Measurements from ENCODE around the gene PPP1R12B. TPM values are rescaled to one million over a fixed set of nuclear protein-coding genes. Genes with fewer than 3 reads are reported as not detected.
"Not testable (repeated sequence)": the region's sequence is repeated elsewhere in the genome, so short reads cannot be mapped to it uniquely, and the experiment has no call there.

The PPP1R12B gene
- total RNA-seq, 1 donor from 2014 or later, result 79.0 TPM

DNA sequence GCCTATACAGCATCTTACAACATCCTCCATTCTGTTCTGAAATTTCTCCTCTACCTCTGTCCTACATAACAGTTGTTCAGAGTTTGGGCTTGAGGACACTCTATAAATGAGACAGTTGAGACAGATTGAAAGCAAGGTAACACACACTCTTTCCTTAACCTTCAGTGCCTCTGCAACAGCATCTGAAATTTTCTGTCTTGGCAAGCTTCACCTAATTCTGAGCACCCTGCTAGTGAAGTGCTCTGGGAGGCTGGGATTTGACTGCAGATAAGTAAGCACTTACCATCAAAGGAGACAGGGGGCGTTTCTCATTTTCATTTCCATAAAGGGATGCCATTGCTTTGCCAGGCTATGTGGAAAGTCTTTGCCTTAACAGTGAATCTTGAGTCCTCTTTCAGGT lies 53.3 kb downstream of the PPP1R12B start:
- not testable (repeated sequence) for DNase-seq (ENCODE audit: low spot score)

DNA sequence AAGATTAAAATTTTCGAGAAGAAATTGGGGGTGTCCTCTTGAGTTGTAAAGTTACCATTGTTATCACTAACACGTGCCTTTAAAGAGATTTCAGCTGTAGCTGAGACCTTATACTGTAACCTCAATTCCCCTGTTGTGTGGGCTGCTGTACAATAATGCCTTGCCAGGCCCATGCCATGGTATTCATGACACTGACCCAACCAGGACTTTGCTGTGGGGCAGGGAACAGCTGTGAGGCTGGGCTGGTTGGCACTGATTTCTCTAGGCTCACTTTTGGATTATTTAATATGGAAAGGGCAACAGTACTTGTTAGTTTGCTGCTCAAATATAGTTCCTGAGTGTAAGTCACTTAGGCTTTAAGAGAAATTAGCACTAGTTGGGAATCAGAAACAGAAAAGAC lies 54.9 kb downstream of the PPP1R12B start:
- DNase-seq (ENCODE audit: low spot score), result not testable (repeated sequence)

DNA sequence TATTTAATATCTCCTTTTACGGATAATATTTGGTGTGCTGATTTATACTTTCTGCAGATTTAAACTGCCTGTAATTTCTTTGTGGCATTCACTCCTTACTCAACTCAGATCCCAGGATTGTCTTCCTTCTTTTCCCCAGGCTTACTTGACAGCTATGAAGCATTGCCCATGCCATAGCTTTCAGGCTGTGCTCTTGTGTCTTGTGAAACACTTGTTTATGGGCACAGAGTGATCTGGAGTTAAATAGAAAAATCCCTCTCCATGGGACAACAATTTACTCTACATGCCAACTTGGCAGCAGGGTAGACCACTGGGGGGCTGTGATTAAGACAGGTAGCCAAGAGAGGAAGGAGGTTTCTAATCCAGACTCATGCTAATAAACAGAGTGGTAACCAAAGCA lies 57.4 kb downstream of the PPP1R12B start:
- DNase-seq (ENCODE audit: low spot score), result no peak

DNA sequence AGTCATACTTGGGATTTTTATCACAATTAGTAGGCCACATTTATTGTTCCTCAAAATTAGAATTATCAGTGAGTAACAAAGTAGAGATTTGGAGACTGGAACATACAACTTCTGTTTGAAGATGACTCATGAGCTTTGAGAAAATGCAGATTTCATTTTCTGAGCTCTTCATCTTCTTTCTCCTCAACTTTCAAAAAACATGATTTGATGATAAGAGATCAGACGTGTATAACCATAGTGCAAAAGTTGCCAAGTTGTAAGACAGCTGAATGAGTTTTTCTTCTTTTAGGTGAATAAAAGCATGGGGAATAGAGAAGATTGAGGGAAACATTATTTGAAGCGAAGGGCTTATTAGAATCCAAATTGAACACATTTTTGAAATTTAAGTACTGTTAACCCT lies 58.4 kb downstream of the PPP1R12B start:
- DNase-seq (ENCODE audit: low spot score), result not testable (repeated sequence)

DNA sequence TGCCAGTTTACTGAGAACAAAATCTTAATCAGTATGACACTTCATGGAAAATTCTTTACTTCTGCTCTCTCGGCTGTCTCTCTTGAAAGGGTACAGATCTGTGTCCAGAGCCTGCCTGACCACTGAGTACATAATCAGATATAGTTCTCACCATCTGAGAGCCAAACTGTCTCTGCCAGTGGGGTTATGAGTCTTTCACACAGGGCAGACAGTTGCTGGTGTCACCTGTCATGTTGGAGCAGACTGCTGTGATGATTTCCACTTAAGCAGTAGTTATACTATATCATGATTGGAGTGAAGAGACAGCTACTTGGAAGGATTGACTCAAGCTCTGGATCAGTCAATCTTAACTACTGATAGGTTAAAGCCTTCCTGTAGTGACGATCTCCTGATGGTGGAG lies 58.9 kb downstream of the PPP1R12B start:
- not testable (repeated sequence) for DNase-seq (ENCODE audit: low spot score)

DNA sequence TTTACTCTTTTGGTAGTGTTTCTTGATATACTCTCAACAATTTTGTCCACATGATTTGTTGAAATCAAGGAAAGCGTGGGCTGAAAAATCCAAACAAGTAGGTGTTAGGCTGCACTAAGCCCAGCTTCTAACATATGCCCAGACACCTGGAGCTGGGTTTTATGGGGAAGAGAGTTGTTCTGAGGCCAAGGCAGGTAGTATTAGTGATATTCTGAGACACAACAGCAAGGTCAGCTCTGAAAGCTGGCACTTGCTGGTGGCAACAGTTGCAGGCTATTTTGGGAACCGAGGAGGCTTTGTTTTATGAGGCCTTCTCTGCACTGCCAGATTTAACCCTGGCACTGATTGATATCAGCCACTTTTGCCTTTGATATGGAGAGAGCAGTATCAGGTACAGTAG lies 61.8 kb downstream of the PPP1R12B start:
- not testable (repeated sequence) for DNase-seq (ENCODE audit: low spot score)

DNA sequence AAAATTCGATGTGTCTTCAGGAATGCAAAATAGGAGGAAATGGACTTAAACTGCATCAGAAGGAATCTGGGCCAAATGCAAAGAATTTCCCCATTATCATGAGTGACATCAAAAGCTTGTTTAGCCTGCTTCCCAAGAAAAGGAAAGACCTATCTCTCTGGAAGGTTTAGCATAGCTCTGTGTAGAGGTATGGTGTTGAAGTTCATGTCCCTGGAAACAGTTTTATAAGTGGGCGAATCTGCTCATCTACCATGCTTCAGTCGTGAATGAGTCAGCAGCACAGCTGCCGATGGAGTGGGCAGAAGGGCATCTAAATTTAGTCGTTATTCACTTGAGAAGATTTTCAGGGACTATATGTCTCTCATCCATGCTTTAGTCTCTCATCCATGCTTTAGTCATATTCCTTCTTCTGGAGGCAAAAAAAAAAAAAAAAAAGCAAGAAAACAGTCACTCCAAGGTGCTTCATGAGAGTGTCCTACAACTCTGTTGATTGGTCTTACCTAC lies 62.4 kb downstream of the PPP1R12B start:
- DNase-seq (ENCODE audit: low spot score), result not testable (repeated sequence)

DNA sequence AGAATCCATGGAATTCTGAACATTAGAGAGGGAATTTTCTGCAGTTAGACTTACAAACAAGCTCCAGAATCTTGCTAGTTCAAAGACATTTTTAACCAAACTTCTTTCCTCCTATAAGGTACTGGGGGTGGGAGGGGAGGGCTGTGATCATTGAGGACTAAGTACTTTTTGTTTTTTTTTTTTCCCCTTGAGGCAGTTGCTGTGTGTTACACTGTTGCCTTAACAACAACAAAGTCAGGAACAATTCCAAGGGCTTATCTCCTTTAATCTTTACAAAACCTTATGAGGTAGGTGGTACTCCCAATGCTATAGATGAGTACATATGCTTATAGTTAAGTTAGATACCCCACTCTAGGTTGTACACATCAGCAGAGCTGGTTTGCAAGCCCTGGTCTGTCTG lies 62.9 kb downstream of the PPP1R12B start:
- no peak for DNase-seq (ENCODE audit: low spot score)

DNA sequence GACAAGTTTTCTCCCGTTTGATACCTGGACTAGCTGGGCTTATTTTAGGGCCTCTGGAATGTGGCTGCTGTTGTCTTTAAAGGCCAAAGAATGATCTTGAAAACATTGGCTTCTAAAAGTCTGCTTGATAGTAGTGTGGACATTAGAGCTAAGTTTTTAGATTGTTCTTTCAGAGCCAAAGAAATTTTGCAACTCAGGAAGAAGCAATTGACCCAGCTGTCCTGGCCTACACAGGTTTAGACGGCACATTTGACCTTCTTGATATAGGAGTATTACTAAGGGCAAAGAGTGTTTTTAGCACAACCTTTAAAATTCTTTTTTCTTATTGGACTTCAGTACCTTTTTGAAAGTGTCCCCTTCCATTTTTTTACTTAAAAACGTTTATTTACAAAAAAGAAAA lies 63.9 kb downstream of the PPP1R12B start:
- not testable (repeated sequence) for DNase-seq (ENCODE audit: low spot score)

DNA sequence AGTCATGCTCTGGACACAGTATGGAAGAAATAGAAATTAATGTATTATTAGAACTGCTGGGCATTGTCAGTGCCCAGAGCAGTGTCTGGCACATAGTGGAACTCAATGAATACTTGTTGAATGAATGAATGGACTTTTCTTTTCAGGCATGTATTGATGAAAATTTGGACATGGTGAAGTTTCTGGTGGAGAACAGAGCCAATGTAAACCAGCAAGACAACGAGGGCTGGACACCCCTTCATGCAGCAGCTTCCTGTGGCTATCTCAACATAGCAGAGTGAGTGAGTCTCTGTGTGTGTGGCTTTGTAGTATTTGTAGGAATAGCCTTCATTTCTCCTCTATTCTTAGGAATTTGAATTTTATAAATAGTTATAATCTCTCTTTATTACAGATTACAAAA lies 68.1 kb downstream of the PPP1R12B start:
- DNase-seq (ENCODE audit: low spot score), result no peak

DNA sequence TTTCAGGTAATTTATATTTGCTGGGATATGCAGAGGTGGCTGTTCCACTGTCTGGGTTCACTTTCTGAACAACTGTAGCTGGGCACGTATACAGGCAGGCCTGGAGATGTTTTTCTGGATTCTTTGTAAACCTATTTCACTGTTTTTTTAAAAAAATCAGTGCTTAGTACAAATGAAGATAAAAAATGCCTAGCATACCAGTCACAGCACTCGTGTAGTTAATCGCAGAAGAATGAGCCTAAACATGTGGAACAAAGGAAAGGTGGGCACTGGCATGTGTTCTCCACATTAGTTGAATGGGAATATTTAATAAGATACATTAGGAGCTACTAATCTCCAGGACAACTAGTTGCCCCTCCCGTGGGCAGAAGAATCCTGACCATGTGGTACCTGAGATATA lies 68.6 kb downstream of the PPP1R12B start:
- DNase-seq (ENCODE audit: low spot score), result not testable (repeated sequence)

DNA sequence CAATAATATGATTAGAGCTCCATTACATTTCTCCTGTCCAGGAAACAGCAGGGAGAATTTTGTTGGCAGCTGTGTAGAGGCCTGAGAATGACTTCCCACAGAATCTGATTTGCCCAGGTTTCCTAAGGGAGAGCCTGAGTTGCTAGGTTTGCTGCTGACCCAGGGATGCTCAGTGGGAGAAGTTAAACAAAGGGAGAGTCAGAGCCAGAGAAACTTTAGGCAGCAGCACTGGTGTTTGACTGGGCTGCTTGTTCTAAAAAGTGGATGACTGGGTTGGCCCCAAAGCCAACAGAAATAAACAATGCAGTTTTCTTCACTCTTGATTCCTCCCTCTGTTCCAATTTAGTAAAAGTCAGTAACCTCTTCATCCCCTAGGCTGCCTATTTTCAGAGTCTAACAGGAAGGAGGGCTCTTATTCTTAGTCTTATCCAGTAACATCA lies 69.3 kb downstream of the PPP1R12B start:
- DNase-seq (ENCODE audit: low spot score), result not testable (repeated sequence)

DNA sequence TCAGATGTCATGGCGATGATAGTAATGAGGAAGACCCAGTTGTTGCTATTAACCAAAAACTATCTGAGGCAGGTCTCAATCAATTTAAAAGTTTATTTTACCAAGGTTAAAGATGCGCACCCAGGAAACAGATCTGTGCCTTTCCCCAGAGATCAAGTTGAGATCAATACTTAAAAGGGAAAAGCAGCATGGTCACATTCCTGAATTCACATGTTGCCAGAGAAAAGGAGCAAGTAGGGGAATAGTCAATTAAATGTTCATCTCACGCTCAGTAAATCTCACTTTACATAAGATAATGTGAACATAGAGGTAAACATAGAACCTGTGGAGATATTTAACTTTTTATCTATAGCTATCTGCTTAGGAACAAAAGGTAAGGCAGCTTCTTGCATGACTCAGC lies 71.2 kb downstream of the PPP1R12B start:
- not testable (repeated sequence) for DNase-seq (ENCODE audit: low spot score)

DNA sequence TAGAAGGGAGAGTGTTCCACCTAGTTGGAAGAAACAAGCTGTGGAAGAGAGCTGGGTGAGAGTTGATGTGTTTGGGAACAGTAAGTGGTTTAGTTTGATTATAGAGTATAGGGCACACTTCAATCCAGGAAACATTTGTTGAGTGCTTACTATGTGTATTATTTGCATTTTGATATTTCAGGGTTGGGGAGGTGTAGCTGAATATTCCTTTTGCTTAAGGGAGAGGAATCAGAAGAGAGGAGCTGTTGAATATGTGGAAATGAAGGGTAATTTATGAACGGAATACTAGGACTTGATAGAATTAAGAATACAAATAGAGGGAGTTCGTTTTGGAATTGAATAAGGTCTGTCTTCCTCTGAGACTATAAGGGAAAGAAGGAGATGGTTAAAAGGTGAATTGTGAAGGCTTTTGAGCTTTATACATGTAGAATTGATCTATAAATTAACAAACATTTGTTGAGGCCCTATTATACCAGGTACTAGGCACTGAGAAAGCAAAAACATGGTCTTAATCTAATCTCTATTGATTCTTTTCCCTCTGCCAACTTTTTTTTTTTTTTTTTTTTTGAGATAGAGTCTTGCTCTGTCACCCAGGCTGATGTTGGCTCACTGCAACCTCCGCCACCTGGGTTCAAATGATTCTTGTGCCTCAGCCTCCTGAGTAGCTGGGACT lies 72.1 kb downstream of the PPP1R12B start:
- DNase-seq (ENCODE audit: low spot score), result not testable (repeated sequence)

DNA sequence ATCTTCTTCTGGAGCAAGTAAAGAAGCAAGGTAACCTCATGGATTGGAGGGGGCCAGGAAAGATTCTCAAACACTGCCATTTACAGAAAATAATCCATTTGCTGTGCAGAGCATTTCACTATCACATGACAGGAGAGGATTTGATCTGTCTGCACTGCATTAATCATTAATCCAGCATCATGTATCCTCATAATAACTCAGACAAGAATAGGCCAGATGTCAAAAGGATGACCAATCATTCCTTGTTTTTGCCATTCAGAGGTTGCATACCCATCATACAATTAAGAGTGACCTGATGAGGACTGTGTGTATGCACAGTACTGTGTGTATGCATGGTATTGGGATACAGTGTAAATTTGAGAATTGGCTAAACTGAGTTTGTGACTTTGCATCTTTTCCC lies 74.2 kb downstream of the PPP1R12B start:
- DNase-seq (ENCODE audit: low spot score), result not testable (repeated sequence)

DNA sequence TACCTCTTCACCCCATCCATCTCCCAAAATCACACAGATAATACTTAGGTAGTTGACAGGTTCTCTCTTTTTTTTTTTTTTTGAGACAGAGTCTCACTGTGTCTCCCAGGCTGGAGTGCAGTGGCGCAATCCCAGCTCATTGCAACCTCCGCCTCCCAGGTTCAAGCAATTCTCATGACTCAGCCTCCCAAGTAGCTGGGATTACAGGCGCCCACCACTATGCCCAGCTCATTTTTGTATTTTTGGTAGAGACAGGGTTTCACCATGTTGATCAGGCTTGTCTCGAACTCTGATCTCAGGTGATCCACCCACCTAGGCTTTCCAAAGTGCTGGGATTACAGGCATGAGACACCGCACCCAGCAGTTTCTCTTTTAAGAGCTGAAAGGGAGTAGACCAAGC lies 75.8 kb downstream of the PPP1R12B start:
- not testable (repeated sequence) for DNase-seq (ENCODE audit: low spot score)

DNA sequence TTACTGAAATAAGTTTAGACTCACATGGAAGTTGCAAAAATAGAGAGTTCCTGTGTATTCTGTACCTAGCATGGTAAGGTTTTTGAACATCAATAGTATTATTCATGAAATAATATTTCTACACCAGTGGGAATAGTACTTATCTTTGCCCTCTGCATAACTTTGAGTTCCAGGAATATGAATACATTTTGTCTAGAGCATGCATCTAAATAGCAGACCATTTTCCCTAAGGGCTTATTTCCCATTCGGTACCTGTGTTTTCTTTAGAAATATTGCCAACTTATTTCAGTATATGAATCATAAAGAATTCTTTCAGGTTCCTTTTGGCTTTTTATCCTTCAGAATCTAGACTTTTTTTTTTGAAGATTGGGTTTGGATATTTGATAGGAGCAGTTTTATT lies 81.6 kb downstream of the PPP1R12B start:
- DNase-seq (ENCODE audit: low spot score), result not testable (repeated sequence)

DNA sequence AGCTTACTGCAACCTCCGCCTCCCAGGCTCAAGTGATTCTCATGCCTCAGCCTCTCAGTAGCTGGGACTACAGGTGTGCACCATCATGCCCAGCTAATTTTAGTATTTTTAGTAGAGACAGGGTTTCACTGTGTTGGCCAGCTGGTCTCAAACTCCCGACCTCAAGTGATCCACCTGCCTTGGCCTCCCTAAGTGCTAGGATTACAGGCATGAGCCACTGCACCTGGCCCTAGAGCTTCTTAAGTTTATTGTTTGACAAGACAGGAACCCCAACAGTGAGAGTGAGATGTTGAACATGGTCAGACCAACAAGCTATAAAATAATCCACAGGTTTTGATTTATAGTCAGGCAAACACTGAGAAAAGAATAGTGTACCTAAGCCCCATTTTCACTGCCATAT lies 83.8 kb downstream of the PPP1R12B start:
- not testable (repeated sequence) for DNase-seq (ENCODE audit: low spot score)

DNA sequence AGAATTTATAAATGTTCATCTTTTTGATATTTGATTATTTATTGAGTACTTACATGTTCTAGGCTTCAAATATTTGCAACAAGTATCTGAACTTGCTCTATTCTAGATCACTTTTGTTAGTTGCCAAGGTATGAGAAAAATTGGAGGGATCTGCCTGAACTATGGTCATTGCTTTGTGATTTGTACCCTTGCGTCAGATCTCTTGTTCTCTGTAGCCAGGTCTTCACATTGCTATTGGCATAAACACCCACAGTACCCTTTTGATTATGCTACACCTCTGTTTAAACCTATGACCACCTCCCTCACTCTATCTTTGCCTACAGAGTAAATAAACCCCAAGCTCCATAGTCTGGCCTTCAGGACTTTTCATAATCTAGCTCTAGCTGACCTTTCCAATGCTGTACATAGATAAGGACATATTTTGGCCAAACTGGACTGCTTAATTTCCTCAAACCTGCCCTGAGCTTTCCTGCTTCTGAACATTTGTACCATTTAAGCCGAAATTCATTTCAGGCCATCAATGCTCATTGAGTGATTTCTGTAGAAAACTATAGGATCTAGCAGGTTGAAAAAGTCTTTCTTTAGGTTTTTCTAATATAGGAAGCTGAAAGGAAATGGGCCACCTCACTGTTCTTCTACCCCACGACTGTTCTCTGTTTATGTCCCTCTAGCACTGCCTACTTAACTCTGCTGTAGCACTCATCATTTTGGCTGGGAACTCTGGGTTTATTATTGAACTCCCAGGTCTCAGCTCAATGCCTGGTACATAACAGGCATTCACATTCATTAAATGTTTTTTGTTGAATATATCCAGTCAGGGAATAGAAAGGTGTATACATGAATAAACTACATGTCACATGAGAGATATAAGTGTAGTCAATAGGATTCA lies 84.9 kb downstream of the PPP1R12B start:
- no peak for DNase-seq (ENCODE audit: low spot score)

DNA sequence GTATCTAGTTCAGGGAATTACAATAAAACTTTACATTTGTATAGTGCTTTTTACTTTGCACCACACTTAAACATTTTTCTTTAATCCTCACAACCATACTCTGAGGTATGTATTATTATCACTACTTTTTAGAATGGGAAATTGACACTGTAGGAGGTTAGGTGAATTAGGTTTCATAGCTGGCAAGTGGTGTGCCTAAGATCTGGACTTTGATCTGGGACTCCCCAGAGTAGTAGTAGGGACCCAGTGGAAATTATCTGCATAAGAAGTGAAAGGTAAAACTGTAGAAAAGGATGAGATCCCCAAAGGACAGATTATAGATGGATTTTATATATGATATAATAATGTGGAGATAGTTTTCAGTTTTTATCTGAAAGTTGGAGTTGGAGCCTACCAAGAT lies 85.6 kb downstream of the PPP1R12B start:
- no peak for DNase-seq (ENCODE audit: low spot score)

DNA sequence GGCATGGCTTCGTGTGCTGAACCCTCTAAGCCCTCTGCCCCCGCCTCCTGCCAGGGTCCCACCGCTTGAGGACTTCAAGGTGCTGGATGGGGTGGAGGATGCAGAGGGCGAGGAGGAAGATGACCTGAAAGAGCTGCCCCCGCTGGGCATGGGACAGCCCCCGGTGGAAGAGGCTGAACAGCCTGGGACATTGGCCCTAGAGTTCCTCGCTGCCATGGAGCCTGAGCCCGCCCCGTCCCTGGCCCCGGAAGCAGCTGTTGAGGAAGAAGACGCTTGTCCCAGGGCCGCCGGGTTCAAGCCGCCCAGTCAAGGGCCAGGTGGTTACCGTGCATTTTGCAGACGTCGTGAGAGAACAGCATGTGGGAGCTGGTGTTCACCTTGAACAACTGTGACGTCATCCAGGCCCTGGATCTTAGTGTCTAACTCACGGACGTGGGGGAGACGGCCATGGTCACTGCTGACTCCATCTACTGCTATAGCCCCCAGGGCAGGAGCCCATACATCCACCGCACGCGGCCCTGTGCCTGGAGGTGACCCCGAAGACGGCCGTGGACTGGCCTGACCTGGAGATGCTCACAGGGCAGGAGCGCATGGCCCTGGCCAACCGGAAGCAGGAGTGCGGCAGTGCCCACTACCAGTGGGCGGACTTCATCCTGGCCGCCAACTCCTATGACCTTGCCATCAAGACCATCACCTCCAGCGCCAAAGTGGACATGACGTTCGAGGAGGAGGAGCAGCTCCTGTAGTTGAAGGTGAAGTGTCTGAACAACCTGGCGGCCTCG lies 90.1 kb downstream of the PPP1R12B start:
- no peak for DNase-seq (ENCODE audit: low spot score)
